GM19324 (cell line): ENCODE data around the gene TLE7.

ENCODE experiments used
- ATAC-seq: cut with Tn5 transposase; IDR thresholded peaks from one replicate; pipeline ENCODE4 v1.9.1; 2021; ENCODE audit warnings: mild to moderate bottlenecking, moderate library complexity; ENCODE audit not compliant: unreplicated experiment, low FRiP score

TLE7 gene

GRCh38 chr16:71414038-71414437, 27.8 kb downstream of the TLE7 start:
- ATAC-seq = no peak

- no peak for ATAC-seq
Measured at GRCh38 chr16:71413341-71413740, 28.5 kb downstream of the TLE7 start.

GRCh38 chr16:71412270-71413160, 29.3 kb downstream of the TLE7 start:
- ATAC-seq = no peak

GRCh38 chr16:71410146-71410545, 31.7 kb downstream of the TLE7 start:
- ATAC-seq = no peak

GRCh38 chr16:71409011-71409775, 32.7 kb downstream of the TLE7 start:
- ATAC-seq = no peak

- ATAC-seq = no peak
Measured at GRCh38 chr16:71408536-71408935, 33.3 kb downstream of the TLE7 start.

GRCh38 chr16:71407731-71408130, 34.1 kb downstream of the TLE7 start:
- no peak for ATAC-seq

GRCh38 chr16:71406724-71407123, 35.1 kb downstream of the TLE7 start:
- no peak for ATAC-seq

- ATAC-seq = no peak
Measured at GRCh38 chr16:71406316-71406715, 35.5 kb downstream of the TLE7 start.

- no peak for ATAC-seq
Measured at GRCh38 chr16:71404364-71404763, 37.5 kb downstream of the TLE7 start.

- ATAC-seq = no peak
Measured at GRCh38 chr16:71402674-71403073, 39.2 kb downstream of the TLE7 start.

- no peak for ATAC-seq
Measured at GRCh38 chr16:71402007-71402406, 39.8 kb downstream of the TLE7 start.

GRCh38 chr16:71399801-71400563, 41.9 kb downstream of the TLE7 start:
- no peak for ATAC-seq

GRCh38 chr16:71396594-71396993, 45.3 kb downstream of the TLE7 start:
- ATAC-seq = no peak

- no peak for ATAC-seq
Measured at GRCh38 chr16:71389330-71389729, 52.5 kb downstream of the TLE7 start.

- ATAC-seq = no peak
Measured at GRCh38 chr16:71387045-71387871, 54.6 kb downstream of the TLE7 start.

- ATAC-seq = no peak
Measured at GRCh38 chr16:71384073-71384724, 57.7 kb downstream of the TLE7 start.

GRCh38 chr16:71383054-71383773, 58.6 kb downstream of the TLE7 start:
- ATAC-seq = no peak

GRCh38 chr16:71380831-71381230, 61.0 kb downstream of the TLE7 start:
- no peak for ATAC-seq
